IMR-90 (cell line): ENCODE results near the gene GPR17. TPM values are rescaled to one million over a fixed set of nuclear protein-coding genes. Genes with fewer than 3 reads are reported as not detected.

ENCODE experiments used
- ATAC-seq: fragments of 200-7000 bp; cut with Tn5 transposase; 2 replicates; pipeline ENCODE4 v1.9.1; 2020; ENCODE audit warnings: low read depth, mild to moderate bottlenecking, moderate library complexity
- BruUV-seq: library from RNA; stranded (reverse); fragments of 400-500 nt; replicated peaks from 2 replicates; lab custom pipeline; 2021; lab: Mats Ljungman, UMichigan
- CTCF ChIA-PET: fragments of 300-600 bp; formaldehyde crosslinking; extraction: SDS; loops from one replicate; lab custom pipeline; 2021; ENCODE audit warnings: antibody characterized with exemption; lab: Yijun Ruan, JAX
- POLR2A ChIA-PET: fragments of 300-600 bp; sonication (Branson Sonifier 250); formaldehyde crosslinking; loops from one replicate; lab custom pipeline; 2022; ENCODE audit warnings: antibody characterized with exemption; ENCODE audit not compliant: unreplicated experiment; lab: Charles Lee
- DNase-seq: peaks from one replicate; pipeline ENCODE4 v3.0.0; 2013
- H2AFZ ChIP-seq: replicated peaks from 2 replicates; pipeline ENCODE3; 2013; ENCODE audit warnings: low read length, mild to moderate bottlenecking; ENCODE audit not compliant: poor library complexity
- H2AK5ac ChIP-seq: 2 replicates; pipeline ENCODE4 v1.6.1; 2013; ENCODE audit warnings: low read depth, low read length, inconsistent platforms
- H2AK9ac ChIP-seq: replicated peaks from 2 replicates; pipeline ENCODE3; 2013; ENCODE audit warnings: mild to moderate bottlenecking, low read depth, low read length, moderate library complexity; ENCODE audit not compliant: poor library complexity
- H2BK120ac ChIP-seq: 2 replicates; pipeline ENCODE4 v1.6.1; 2013; ENCODE audit warnings: low read depth, low read length, inconsistent platforms
- H2BK15ac ChIP-seq: 3 replicates; pipeline ENCODE4 v1.6.1; 2013; ENCODE audit warnings: low read depth, low read length, inconsistent platforms
- H2BK20ac ChIP-seq: 2 replicates; pipeline ENCODE4 v1.6.1; 2013; ENCODE audit warnings: low read depth, mild to moderate bottlenecking, inconsistent platforms, low read length, moderate library complexity
- H2BK5ac ChIP-seq: 2 replicates; pipeline ENCODE4 v1.6.1; 2013; ENCODE audit warnings: mild to moderate bottlenecking, low read depth, low read length, inconsistent platforms; ENCODE audit not compliant: poor library complexity, severe bottlenecking
- H3K14ac ChIP-seq: replicated peaks from 2 replicates; pipeline ENCODE4 v1.6.1; 2013; ENCODE audit warnings: low read depth, low read length, inconsistent platforms
- H3K18ac ChIP-seq: 2 replicates; pipeline ENCODE4 v1.6.1; 2013; ENCODE audit warnings: low read depth, low read length, control low read depth
- H3K23ac ChIP-seq: 2 replicates; pipeline ENCODE4 v1.6.1; 2013; ENCODE audit warnings: low read depth, low read length, inconsistent platforms
- H3K27ac ChIP-seq: 2 replicates; pipeline ENCODE4 v1.5.1; 2013; ENCODE audit warnings: mild to moderate bottlenecking, control low read depth, low read length; ENCODE audit not compliant: insufficient read depth
- H3K27me3 ChIP-seq: 2 replicates; pipeline ENCODE4 v1.6.1; 2013; ENCODE audit warnings: low read length; ENCODE audit not compliant: control insufficient read depth, insufficient read depth
- H3K36me3 ChIP-seq: 2 replicates; pipeline ENCODE4 v1.6.1; 2013; ENCODE audit warnings: low read length, mixed read lengths; ENCODE audit not compliant: control insufficient read depth, insufficient read depth
- H3K4ac ChIP-seq: 2 replicates; pipeline ENCODE4 v1.6.1; 2013; ENCODE audit warnings: low read depth, low read length, inconsistent platforms
- H3K4me1 ChIP-seq: 2 replicates; pipeline ENCODE4 v1.6.1; 2013; ENCODE audit warnings: low read length, mixed read lengths; ENCODE audit not compliant: control insufficient read depth, insufficient read depth
- H3K4me2 ChIP-seq: 2 replicates; pipeline ENCODE4 v1.6.1; 2013; ENCODE audit warnings: low read depth, mild to moderate bottlenecking, control low read depth, low read length, moderate library complexity
- H3K4me3 ChIP-seq: 2 replicates; pipeline ENCODE4 v1.5.1; 2013; ENCODE audit warnings: low read depth, mild to moderate bottlenecking, control low read depth, low read length, moderate library complexity; ENCODE audit not compliant: insufficient read depth
- H3K56ac ChIP-seq: 2 replicates; pipeline ENCODE4 v1.6.1; 2013; ENCODE audit warnings: low read length, inconsistent platforms; ENCODE audit not compliant: insufficient read depth; ENCODE audit errors: extremely low read depth
- H3K79me1 ChIP-seq, 2 experiments: 2 replicates each; pipeline ENCODE4 v1.6.1; 2013; ENCODE audit warnings: low read length in 2 of 2, inconsistent platforms in 1 of 2, low read depth in 1 of 2
- H3K9ac ChIP-seq: 2 replicates; pipeline ENCODE4 v1.6.1; 2013; ENCODE audit warnings: low read depth, low read length, control low read depth
- H3K9me1 ChIP-seq: 2 replicates; pipeline ENCODE4 v1.6.1; 2013; ENCODE audit warnings: low read length, inconsistent platforms; ENCODE audit not compliant: insufficient read depth
- H3K9me3 ChIP-seq: 2 replicates; pipeline ENCODE4 v1.6.1; 2013; ENCODE audit warnings: low read length; ENCODE audit not compliant: control insufficient read depth, insufficient read depth
- H4K20me1 ChIP-seq: 2 replicates; pipeline ENCODE4 v1.6.1; 2013; ENCODE audit warnings: low read length, inconsistent platforms; ENCODE audit not compliant: insufficient read depth
- H4K5ac ChIP-seq: 2 replicates; pipeline ENCODE4 v1.6.1; 2013; ENCODE audit warnings: mild to moderate bottlenecking, low read depth, low read length, control low read depth
- H4K8ac ChIP-seq, 2 experiments: 2 replicates each; pipeline ENCODE4 v1.6.1; 2013; ENCODE audit warnings: low read depth in 2 of 2, low read length in 2 of 2, control low read depth in 1 of 2, inconsistent platforms in 1 of 2
- H4K91ac ChIP-seq: 2 replicates; pipeline ENCODE4 v1.6.1; 2013; ENCODE audit warnings: low read depth, low read length, inconsistent platforms; ENCODE audit not compliant: insufficient read depth
- BHLHE40 ChIP-seq: fragments of 150-350 bp; IDR thresholded peaks from 2 replicates; pipeline ENCODE4 v1.6.1; 2016; ENCODE audit warnings: mild to moderate bottlenecking, low read depth, low read length
- ELK1 ChIP-seq: fragments of 150-350 bp; IDR thresholded peaks from 2 replicates; pipeline ENCODE4 v1.6.1; 2016; ENCODE audit warnings: low read depth, mild to moderate bottlenecking, low read length, moderate library complexity, borderline replicate concordance
- FOS ChIP-seq: fragments of 150-350 bp; IDR thresholded peaks from 2 replicates; pipeline ENCODE4 v1.6.1; 2016; ENCODE audit warnings: low read depth, low read length
- MAZ ChIP-seq: IDR thresholded peaks from 2 replicates; pipeline ENCODE4 v1.6.1; 2012; ENCODE audit warnings: low read depth, mild to moderate bottlenecking, low read length, improper control_type of control experiment, moderate library complexity, borderline replicate concordance
- NFE2L2 ChIP-seq: fragments of 150-350 bp; IDR thresholded peaks from 2 replicates; pipeline ENCODE4 v1.6.1; 2016; ENCODE audit warnings: low read depth, mild to moderate bottlenecking, low read length
- RAD21 ChIP-seq: IDR thresholded peaks from 2 replicates; pipeline ENCODE4 v1.6.1; 2012; ENCODE audit warnings: low read length, improper control_type of control experiment
- RCOR1 ChIP-seq: IDR thresholded peaks from 2 replicates; pipeline ENCODE4 v1.6.1; 2012; ENCODE audit warnings: mild to moderate bottlenecking, low read length, improper control_type of control experiment; ENCODE audit not compliant: insufficient replicate concordance
- RFX5 ChIP-seq: IDR thresholded peaks from 2 replicates; pipeline ENCODE4 v1.8.0; 2012; ENCODE audit warnings: low read depth, mild to moderate bottlenecking, low read length, moderate library complexity
- SMC3 ChIP-seq: fragments of 150-350 bp; IDR thresholded peaks from 2 replicates; pipeline ENCODE4 v1.6.1; 2016; ENCODE audit warnings: low read depth, mild to moderate bottlenecking, antibody characterized with exemption, low read length, moderate library complexity
- WGBS, 2 experiments: methylation state at CpG; one replicate each; pipeline versions ENCODE4 v1.1.5 to v1.1.7; 2013; ENCODE audit warnings: missing lambda C conversion rate in 2 of 2; ENCODE audit not compliant: insufficient read length in 1 of 2; ENCODE audit errors: extremely low coverage in 2 of 2; 5-methylcytosine and 5-hydroxymethylcytosine counted together
- dilution Hi-C: fragments of 300-500 bp; cut with HindIII; formaldehyde crosslinking; loops from one replicate; pipeline ENCODE4 v1.14.3; 2018; ENCODE audit warnings: low sequenced_read_pairs; ENCODE audit not compliant: unreplicated experiment
- in situ Hi-C: fragments of 300-500 bp; cut with MboI; formaldehyde crosslinking; loops from 3 replicates; pipeline ENCODE4 v1.14.3; 2019; ENCODE audit warnings: low sequenced_read_pairs, inconsistent platforms, mixed read lengths
- intact Hi-C: fragments of 100-400 bp; cut with micrococcal nuclease; formaldehyde crosslinking; loops from 2 replicates; pipeline ENCODE4 v1.10.0; 2022
- polyA plus RNA-seq, 3 experiments: library from polyadenylated mRNA; depleted of rRNA; stranded (reverse); fragments of >200 nt; gene quantifications; 2 replicates each; pipeline ENCODE4 v1.2.3, GENCODE V29; 2012; ENCODE audit warnings: low replicate concordance in 1 of 3
- total RNA-seq: library from RNA; depleted of rRNA; stranded (reverse); fragments of >200 nt; gene quantifications from 2 replicates; pipeline ENCODE4 v1.2.3, GENCODE V29; 2012
- TF ChIP-seq, protein P1 (sequence below): conservative IDR thresholded peaks from 2 replicates; pipeline ENCODE4 v1.5.1; 2012; ENCODE audit warnings: mild to moderate bottlenecking, low read depth, low read length, improper control_type of control experiment

The GPR17 gene
- total and polyA plus RNA-seq, 2 of the 4 experiments (the other 2 are of a cell fraction) = not detected

- peaks cover 6% of the 10 kb centered on the region; the same call in 1 of the 2 replicates for H3K9me1 ChIP-seq
- no peak for ATAC-seq
- H3K14ac ChIP-seq = 0 out of 2 replicates have a peak overlapping the region, but pooled peaks have one; percentile 62
- H3K4me2 ChIP-seq = no peak overlapping the region
- no TSS peak for BruUV-seq
- ChIA-PET POLR2A (no interaction called here), CTCF (no interaction called here)
- H2BK15ac ChIP-seq = no peak overlapping the region
- H3K27me3 ChIP-seq = no peaks in the 10 kb centered on the region; the same call in 1 of the 2 replicates
- peak overlapping the region; percentile 65 for H2BK120ac ChIP-seq
- peak overlapping the region in 1 of 2 experiments; percentile 48; a peak in 1 of 4 replicates for H4K8ac ChIP-seq
- H2BK5ac ChIP-seq = peak overlapping the region; percentile 38
- no peak overlapping the region for H3K23ac ChIP-seq
- peak overlapping the region; percentile 49 for H4K91ac ChIP-seq
- in situ Hi-C loops (no loop called here), intact Hi-C loops (no loop called here), dilution Hi-C loops (no loop called here)
- peak overlapping the region; percentile 78 for H2AFZ ChIP-seq
- DNase-seq = no peak
- no peaks in the 10 kb centered on the region for H3K79me1 ChIP-seq
- no peak overlapping the region for H3K56ac ChIP-seq
- H2AK9ac ChIP-seq = peak overlapping the region; percentile 18
- no peaks in the 10 kb centered on the region for H4K20me1 ChIP-seq
- H3K4me3 ChIP-seq = no peak overlapping the region
- no peak for TF ChIP-seq BHLHE40
- no peak for TF ChIP-seq SMC3
- no peak for TF ChIP-seq FOS
- no peak for TF ChIP-seq RAD21
- no peak for TF ChIP-seq RCOR1
- TF ChIP-seq, protein P1, sequence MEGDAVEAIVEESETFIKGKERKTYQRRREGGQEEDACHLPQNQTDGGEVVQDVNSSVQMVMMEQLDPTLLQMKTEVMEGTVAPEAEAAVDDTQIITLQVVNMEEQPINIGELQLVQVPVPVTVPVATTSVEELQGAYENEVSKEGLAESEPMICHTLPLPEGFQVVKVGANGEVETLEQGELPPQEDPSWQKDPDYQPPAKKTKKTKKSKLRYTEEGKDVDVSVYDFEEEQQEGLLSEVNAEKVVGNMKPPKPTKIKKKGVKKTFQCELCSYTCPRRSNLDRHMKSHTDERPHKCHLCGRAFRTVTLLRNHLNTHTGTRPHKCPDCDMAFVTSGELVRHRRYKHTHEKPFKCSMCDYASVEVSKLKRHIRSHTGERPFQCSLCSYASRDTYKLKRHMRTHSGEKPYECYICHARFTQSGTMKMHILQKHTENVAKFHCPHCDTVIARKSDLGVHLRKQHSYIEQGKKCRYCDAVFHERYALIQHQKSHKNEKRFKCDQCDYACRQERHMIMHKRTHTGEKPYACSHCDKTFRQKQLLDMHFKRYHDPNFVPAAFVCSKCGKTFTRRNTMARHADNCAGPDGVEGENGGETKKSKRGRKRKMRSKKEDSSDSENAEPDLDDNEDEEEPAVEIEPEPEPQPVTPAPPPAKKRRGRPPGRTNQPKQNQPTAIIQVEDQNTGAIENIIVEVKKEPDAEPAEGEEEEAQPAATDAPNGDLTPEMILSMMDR = no peak
- TF ChIP-seq RFX5 = no peak
- no peak for TF ChIP-seq NFE2L2
- TF ChIP-seq MAZ = no peak
- TF ChIP-seq ELK1 = no peak
- H2AK5ac ChIP-seq = peak overlapping the region; percentile 75
- no peak overlapping the region for H3K9ac ChIP-seq
- no peaks in the 10 kb centered on the region for H3K9me3 ChIP-seq
- WGBS, 2 experiments = no CpG with 5 or more reads among the region's 5 CpGs
- peaks cover 5% of the 10 kb centered on the region for H3K4me1 ChIP-seq
- peak overlapping the region; percentile 82 for H2BK20ac ChIP-seq
- H3K36me3 ChIP-seq = no peaks in the 10 kb centered on the region
- no peak overlapping the region for H3K18ac ChIP-seq
- H3K4ac ChIP-seq = peak overlapping the region; percentile 64
- no peak overlapping the region for H4K5ac ChIP-seq
- no peak overlapping the region for H3K27ac ChIP-seq
These were observed 21.6 kb upstream of the GPR17 start for GRCh38 chr2:127624320-127624755.
